HCT116 (cell line): ENCODE data around the gene NSRP1.
"Not testable (repeated sequence)": the region's sequence is repeated elsewhere in the genome, so short reads cannot be mapped to it uniquely, and the experiment has no call there.

ENCODE experiments used
- ELF1 ChIP-seq: IDR thresholded peaks from 2 replicates; pipeline ENCODE4 v1.6.1; 2012; ENCODE audit warnings: low read depth, borderline replicate concordance
- JUND ChIP-seq: IDR thresholded peaks from 2 replicates; pipeline ENCODE4 v1.6.1; 2012
- POLR2A ChIP-seq: IDR thresholded peaks from 2 replicates; pipeline ENCODE4 v1.7.0; 2011; ENCODE audit warnings: borderline replicate concordance; ENCODE audit not compliant: insufficient read depth, insufficient read length; ENCODE audit errors: extremely low read depth
- POLR2AphosphoS5 ChIP-seq: IDR thresholded peaks from 2 replicates; pipeline ENCODE4 v1.6.1; 2011; ENCODE audit warnings: mild to moderate bottlenecking, low read depth, low read length, moderate library complexity
- RAD21 ChIP-seq: IDR thresholded peaks from 2 replicates; pipeline ENCODE4 v1.6.1; 2012; ENCODE audit warnings: low read depth, mild to moderate bottlenecking
- SIN3A ChIP-seq: IDR thresholded peaks from 2 replicates; pipeline ENCODE4 v1.6.1; 2012; ENCODE audit warnings: low read depth
- SP1 ChIP-seq: IDR thresholded peaks from 2 replicates; pipeline ENCODE4 v1.6.1; 2012; ENCODE audit warnings: low read depth
- TCF7L2 ChIP-seq: IDR thresholded peaks from 2 replicates; pipeline ENCODE4 v1.7.0; 2011; ENCODE audit warnings: borderline replicate concordance, inconsistent platforms; ENCODE audit not compliant: insufficient read depth, insufficient read length; ENCODE audit errors: extremely low read depth
- ZNF274 ChIP-seq: fragments of 200-500 bp; sonication (Bioruptor generic); IDR thresholded peaks from 2 replicates; pipeline ENCODE4 v1.6.1; 2014; ENCODE audit warnings: mild to moderate bottlenecking, low read depth, low read length, inconsistent platforms
- TF ChIP-seq, protein P1 (sequence below), 3 experiments: fragments of 200-600 bp in 1 of 3; sonication (generic) in 1 of 3; IDR thresholded peaks in 2 of 3; conservative IDR thresholded peaks in 1 of 3; 2 replicates each; pipeline ENCODE4 v1.5.1; 2012 to 2017; ENCODE audit warnings: low read depth in 2 of 3, low read length in 2 of 3, antibody characterized with exemption in 1 of 3, borderline replicate concordance in 1 of 3, control low read depth in 1 of 3, mild to moderate bottlenecking in 1 of 3, mixed read lengths in 1 of 3, mixed run types in 1 of 3, moderate library complexity in 1 of 3; ENCODE audit not compliant: insufficient read depth in 1 of 3
- TF ChIP-seq, protein P2 (sequence below): IDR thresholded peaks from 2 replicates; pipeline ENCODE4 v1.6.1; 2012; ENCODE audit warnings: low read depth

- TF ChIP-seq, protein P1, sequence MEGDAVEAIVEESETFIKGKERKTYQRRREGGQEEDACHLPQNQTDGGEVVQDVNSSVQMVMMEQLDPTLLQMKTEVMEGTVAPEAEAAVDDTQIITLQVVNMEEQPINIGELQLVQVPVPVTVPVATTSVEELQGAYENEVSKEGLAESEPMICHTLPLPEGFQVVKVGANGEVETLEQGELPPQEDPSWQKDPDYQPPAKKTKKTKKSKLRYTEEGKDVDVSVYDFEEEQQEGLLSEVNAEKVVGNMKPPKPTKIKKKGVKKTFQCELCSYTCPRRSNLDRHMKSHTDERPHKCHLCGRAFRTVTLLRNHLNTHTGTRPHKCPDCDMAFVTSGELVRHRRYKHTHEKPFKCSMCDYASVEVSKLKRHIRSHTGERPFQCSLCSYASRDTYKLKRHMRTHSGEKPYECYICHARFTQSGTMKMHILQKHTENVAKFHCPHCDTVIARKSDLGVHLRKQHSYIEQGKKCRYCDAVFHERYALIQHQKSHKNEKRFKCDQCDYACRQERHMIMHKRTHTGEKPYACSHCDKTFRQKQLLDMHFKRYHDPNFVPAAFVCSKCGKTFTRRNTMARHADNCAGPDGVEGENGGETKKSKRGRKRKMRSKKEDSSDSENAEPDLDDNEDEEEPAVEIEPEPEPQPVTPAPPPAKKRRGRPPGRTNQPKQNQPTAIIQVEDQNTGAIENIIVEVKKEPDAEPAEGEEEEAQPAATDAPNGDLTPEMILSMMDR (IDR thresholded peaks at IDR 0.05 in 2 of 3, conservative IDR thresholded peaks at IDR 0.05 in 1 of 3; ENCODE audit: borderline replicate concordance in 1 of 3, insufficient read depth in 1 of 3, low read depth in 2 of 3, low read length in 2 of 3) = not testable (repeated sequence)
- not testable (repeated sequence) for TF ChIP-seq JUND, TCF7L2, SIN3A, POLR2A, RAD21, POLR2AphosphoS5, ZNF274, ELF1, SP1
- TF ChIP-seq, protein P2, sequence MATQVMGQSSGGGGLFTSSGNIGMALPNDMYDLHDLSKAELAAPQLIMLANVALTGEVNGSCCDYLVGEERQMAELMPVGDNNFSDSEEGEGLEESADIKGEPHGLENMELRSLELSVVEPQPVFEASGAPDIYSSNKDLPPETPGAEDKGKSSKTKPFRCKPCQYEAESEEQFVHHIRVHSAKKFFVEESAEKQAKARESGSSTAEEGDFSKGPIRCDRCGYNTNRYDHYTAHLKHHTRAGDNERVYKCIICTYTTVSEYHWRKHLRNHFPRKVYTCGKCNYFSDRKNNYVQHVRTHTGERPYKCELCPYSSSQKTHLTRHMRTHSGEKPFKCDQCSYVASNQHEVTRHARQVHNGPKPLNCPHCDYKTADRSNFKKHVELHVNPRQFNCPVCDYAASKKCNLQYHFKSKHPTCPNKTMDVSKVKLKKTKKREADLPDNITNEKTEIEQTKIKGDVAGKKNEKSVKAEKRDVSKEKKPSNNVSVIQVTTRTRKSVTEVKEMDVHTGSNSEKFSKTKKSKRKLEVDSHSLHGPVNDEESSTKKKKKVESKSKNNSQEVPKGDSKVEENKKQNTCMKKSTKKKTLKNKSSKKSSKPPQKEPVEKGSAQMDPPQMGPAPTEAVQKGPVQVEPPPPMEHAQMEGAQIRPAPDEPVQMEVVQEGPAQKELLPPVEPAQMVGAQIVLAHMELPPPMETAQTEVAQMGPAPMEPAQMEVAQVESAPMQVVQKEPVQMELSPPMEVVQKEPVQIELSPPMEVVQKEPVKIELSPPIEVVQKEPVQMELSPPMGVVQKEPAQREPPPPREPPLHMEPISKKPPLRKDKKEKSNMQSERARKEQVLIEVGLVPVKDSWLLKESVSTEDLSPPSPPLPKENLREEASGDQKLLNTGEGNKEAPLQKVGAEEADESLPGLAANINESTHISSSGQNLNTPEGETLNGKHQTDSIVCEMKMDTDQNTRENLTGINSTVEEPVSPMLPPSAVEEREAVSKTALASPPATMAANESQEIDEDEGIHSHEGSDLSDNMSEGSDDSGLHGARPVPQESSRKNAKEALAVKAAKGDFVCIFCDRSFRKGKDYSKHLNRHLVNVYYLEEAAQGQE = not testable (repeated sequence)
These were observed 2.0 kb downstream of the NSRP1 start for GRCh38 chr17:30118635-30119034.
